NCI-H2107 treated with DMSO at 0.1 percent for 48 hours (cell line): ENCODE results near the gene UBE3A.
"Not testable (repeated sequence)": the region's sequence is repeated elsewhere in the genome, so short reads cannot be mapped to it uniquely, and the experiment has no call there.

Experiments
- DNase-seq: peaks from one replicate; lab custom pipeline; 2025; ENCODE audit not compliant: unreplicated experiment; lab: John Stamatoyannopoulos, UW

Gene UBE3A

GRCh38 chr15:25439369-25439836, 579 bp upstream of the UBE3A start:
- no peak for DNase-seq

GRCh38 chr15:25437777-25438600, 835 bp downstream of the UBE3A start:
- DNase-seq = no peak

- no peak for DNase-seq
Observed at GRCh38 chr15:25436707-25437106, 2.1 kb downstream of the UBE3A start.

- DNase-seq = no peak
Observed at GRCh38 chr15:25435474-25436243, 3.2 kb downstream of the UBE3A start.

GRCh38 chr15:25433118-25433865, 5.5 kb downstream of the UBE3A start:
- no peak for DNase-seq

GRCh38 chr15:25431836-25432561, 6.8 kb downstream of the UBE3A start:
- no peak for DNase-seq

GRCh38 chr15:25427861-25428260, 11.0 kb downstream of the UBE3A start:
- DNase-seq = no peak

GRCh38 chr15:25426896-25427610, 11.8 kb downstream of the UBE3A start:
- no peak for DNase-seq

- DNase-seq = no peak
Observed at GRCh38 chr15:25424073-25424472, 14.8 kb downstream of the UBE3A start.

GRCh38 chr15:25422021-25422420, 16.8 kb downstream of the UBE3A start:
- DNase-seq = no peak

GRCh38 chr15:25418202-25418601, 20.6 kb downstream of the UBE3A start:
- DNase-seq = no peak

GRCh38 chr15:25417604-25418003, 21.2 kb downstream of the UBE3A start:
- DNase-seq = no peak

- DNase-seq = no peak
Observed at GRCh38 chr15:25416693-25417092, 22.1 kb downstream of the UBE3A start.

GRCh38 chr15:25415707-25416106, 23.1 kb downstream of the UBE3A start:
- DNase-seq = no peak

- no peak for DNase-seq
Observed at GRCh38 chr15:25415217-25415616, 23.6 kb downstream of the UBE3A start.

GRCh38 chr15:25410649-25411048, 28.2 kb downstream of the UBE3A start:
- no peak for DNase-seq

GRCh38 chr15:25409731-25410130, 29.1 kb downstream of the UBE3A start:
- DNase-seq = not testable (repeated sequence)

- no peak for DNase-seq
Observed at GRCh38 chr15:25408929-25409328, 29.9 kb downstream of the UBE3A start.

GRCh38 chr15:25408428-25408827, 30.4 kb downstream of the UBE3A start:
- DNase-seq = no peak

- no peak for DNase-seq
Observed at GRCh38 chr15:25407950-25408349, 30.9 kb downstream of the UBE3A start.
